ENCODE data around the gene TNS2. TPM values are rescaled to one million over a fixed set of nuclear protein-coding genes. Genes with fewer than 3 reads are reported as not detected.
A peak's percentile ranks its signal among the peaks of the same experiment; 100 is the strongest.

TNS2 gene
- total and polyA plus RNA-seq, 2 of the 13 experiments (the other 11 are each of a cell fraction or from before 2014, with no cell fraction given): 8.9 to 20.4 TPM

GRCh38 chr12:53049571-53050318 is at the start of gene TNS2 (continued):
- TF ChIP-seq ZNF784 (CRISPR knock-in tag; IDR thresholded peaks at IDR 0.05; ENCODE audit: borderline replicate concordance) (no peak), ZNF276 (CRISPR knock-in tag; IDR thresholded peaks at IDR 0.05; ENCODE audit: low read depth) (no peak), ZSCAN29 (CRISPR knock-in tag; conservative IDR thresholded peaks at IDR 0.05) (0 out of 2 replicates have a peak, but pooled peaks have one; percentile 16), ZBTB7B (CRISPR knock-in tag; IDR thresholded peaks at IDR 0.05) (peak; percentile 54; the same call in 1 of the 2 replicates), SYNCRIP (IDR thresholded peaks at IDR 0.05; ENCODE audit: insufficient read depth, low read depth, low read length) (no peak), ZXDC (CRISPR knock-in tag; IDR thresholded peaks at IDR 0.05) (no peak; the same call in 1 of the 2 replicates), CSRNP2 (CRISPR knock-in tag; conservative IDR thresholded peaks at IDR 0.05; ENCODE audit: low read depth) (no peak), DMAP1 (CRISPR knock-in tag; IDR thresholded peaks at IDR 0.05) (peak; percentile 33; the same call in 1 of the 2 replicates), SMAD1 (CRISPR knock-in tag; IDR thresholded peaks at IDR 0.05; ENCODE audit: borderline replicate concordance, low read depth) (no peak; the same call in 1 of the 2 replicates), ZNF350 (CRISPR knock-in tag; IDR thresholded peaks at IDR 0.05; ENCODE audit: borderline replicate concordance, low read depth) (0 out of 2 replicates have a peak, but pooled peaks have one; percentile 34), HHEX (CRISPR knock-in tag; IDR thresholded peaks at IDR 0.05) (no peak), SP140L (CRISPR knock-in tag; IDR thresholded peaks at IDR 0.05; ENCODE audit: borderline replicate concordance) (no peak), CENPBD1 (CRISPR knock-in tag; IDR thresholded peaks at IDR 0.05; ENCODE audit: borderline replicate concordance, low read depth) (no peak), POLR2AphosphoS5 (IDR thresholded peaks at IDR 0.05; ENCODE audit: low read depth, low read length) (peak; percentile 68), AHR (CRISPR knock-in tag; IDR thresholded peaks at IDR 0.05) (0 out of 2 replicates have a peak, but pooled peaks have one; percentile 15), ZBTB49 (CRISPR knock-in tag; IDR thresholded peaks at IDR 0.05; ENCODE audit: borderline replicate concordance) (no peak), ZNF589 (CRISPR knock-in tag; conservative IDR thresholded peaks at IDR 0.05) (no peak), MED1 (CRISPR knock-in tag; IDR thresholded peaks at IDR 0.05) (peak; percentile 57; the same call in 1 of the 2 replicates), SIX1 (CRISPR knock-in tag; IDR thresholded peaks at IDR 0.05; ENCODE audit: borderline replicate concordance) (peak; percentile 88; the same call in 1 of the 2 replicates)

Measured in HepG2 (cell line).